ENCODE data around the gene IL12RB1. TPM values are rescaled to one million over a fixed set of nuclear protein-coding genes. Genes with fewer than 3 reads are reported as not detected.
A peak's percentile ranks its signal among the peaks of the same experiment; 100 is the strongest.

Gene IL12RB1
- total and polyA plus RNA-seq, 10 donors, result 9.9 to 31.6 (median 24.2) TPM

GRCh38 chr19:18104793-18105131 lies 18.0 kb upstream of the IL12RB1 start:
- Histone ChIP-seq H3K4me3 (peak overlapping the region; percentile 4 to 65 (median 30)), H3K4me1 (peaks cover 26 to 85% (median 56%) of the 10 kb centered on the region in 6 donors), H3K27ac (peak overlapping the region; percentile 53 to 86 (median 71)), H3K27me3 (replicated peaks in 1 of 7) (peaks cover 0 to 13% (median 0%) of the 10 kb centered on the region in 7 donors), H3K36me3 (peaks cover 0 to 11% (median 0%) of the 10 kb centered on the region in 6 donors), H3K9me3 (no peaks in the 10 kb centered on the region)
- intact Hi-C loops (cut with DNase I; ENCODE audit: low total_unique reads), result no loop called here
- no peak for DNase-seq
- TF ChIP-seq CTCF (IDR thresholded peaks at IDR 0.05 in 8 of 11, conservative IDR thresholded peaks at IDR 0.05 in 3 of 11) (no peak), POLR2A (IDR thresholded peaks at IDR 0.05) (no peak), POLR2AphosphoS5 (IDR thresholded peaks at IDR 0.05) (no peak)
- WGBS, 5 donors, result 72 to 77% (median 74%) methylated on average over 5 of the region's 5 CpGs

GRCh38 chr19:18102916-18103542 lies 16.3 kb upstream of the IL12RB1 start:
- peak overlapping the region in 3 of 8 donors; percentile 77 to 86 (median 78) for H3K27ac ChIP-seq
- intact Hi-C loops (cut with DNase I; ENCODE audit: low total_unique reads), result no loop called here
- 84 to 90% (median 88%) methylated on average over 9 to 15 of the region's 15 CpGs for WGBS, 5 donors

GRCh38 chr19:18101268-18101667 lies 14.5 kb upstream of the IL12RB1 start:
- Histone ChIP-seq H3K9me3 (no peaks in the 10 kb centered on the region), H3K36me3 (peaks cover 0 to 11% (median 0%) of the 10 kb centered on the region in 6 donors), H3K27me3 (replicated peaks in 1 of 7) (peaks cover 0 to 30% (median 0%) of the 10 kb centered on the region in 7 donors), H3K4me3 (no peak overlapping the region), H3K27ac (no peak overlapping the region), H3K4me1 (peaks cover 30 to 78% (median 54%) of the 10 kb centered on the region in 6 donors)
- DNase-seq, result no peak
- WGBS, 5 donors, result 84 to 91% (median 86%) methylated on average over 3 of the region's 3 CpGs
- intact Hi-C loops (cut with DNase I; ENCODE audit: low total_unique reads), result no loop called here
- no peak for TF ChIP-seq CTCF (IDR thresholded peaks at IDR 0.05 in 8 of 11, conservative IDR thresholded peaks at IDR 0.05 in 3 of 11)
- no peak for TF ChIP-seq POLR2A (IDR thresholded peaks at IDR 0.05)
- no peak for TF ChIP-seq POLR2AphosphoS5 (IDR thresholded peaks at IDR 0.05)

More at GRCh38 chr19:18102916-18103542, 16.3 kb upstream of the IL12RB1 start:
- peaks cover 29 to 85% (median 56%) of the 10 kb centered on the region in 6 donors for H3K4me1 ChIP-seq
- TF ChIP-seq POLR2A (IDR thresholded peaks at IDR 0.05), result no peak
- TF ChIP-seq POLR2AphosphoS5 (IDR thresholded peaks at IDR 0.05), result no peak
- no peak for TF ChIP-seq CTCF (IDR thresholded peaks at IDR 0.05 in 8 of 11, conservative IDR thresholded peaks at IDR 0.05 in 3 of 11)
- H3K9me3 ChIP-seq, result no peaks in the 10 kb centered on the region
- peaks cover 0 to 11% (median 0%) of the 10 kb centered on the region in 6 donors for H3K36me3 ChIP-seq
- H3K4me3 ChIP-seq, result no peak overlapping the region
- no peak for DNase-seq
- peaks cover 0 to 28% (median 0%) of the 10 kb centered on the region in 7 donors for H3K27me3 ChIP-seq (replicated peaks in 1 of 7)

GRCh38 chr19:18100710-18101109 lies 14.0 kb upstream of the IL12RB1 start:
- WGBS, 5 donors, result 63 to 84% (median 71%) methylated on average over 18 of the region's 18 CpGs
- TF ChIP-seq POLR2AphosphoS5 (IDR thresholded peaks at IDR 0.05), result no peak
- TF ChIP-seq CTCF (IDR thresholded peaks at IDR 0.05 in 8 of 11, conservative IDR thresholded peaks at IDR 0.05 in 3 of 11), result no peak
- no peak for TF ChIP-seq POLR2A (IDR thresholded peaks at IDR 0.05)

More at GRCh38 chr19:18100710-18101109, 14.0 kb upstream of the IL12RB1 start:
- intact Hi-C loops (cut with DNase I; ENCODE audit: low total_unique reads), result no loop called here
- Histone ChIP-seq H3K4me3 (no peak overlapping the region), H3K27ac (peak overlapping the region in 1 of 8 donors; percentile 13), H3K27me3 (replicated peaks in 1 of 7) (peaks cover 0 to 30% (median 0%) of the 10 kb centered on the region in 7 donors), H3K4me1 (peaks cover 30 to 73% (median 51%) of the 10 kb centered on the region in 6 donors), H3K9me3 (no peaks in the 10 kb centered on the region), H3K36me3 (peaks cover 0 to 11% (median 0%) of the 10 kb centered on the region in 6 donors)
- no peak for DNase-seq
